Spleen (tissue), 11 donors: ENCODE measurements around the gene TAF7. TPM values are rescaled to one million over a fixed set of nuclear protein-coding genes. Genes with fewer than 3 reads are reported as not detected.

ENCODE experiments used
- DNase-seq: peaks from one replicate; pipeline ENCODE4 v3.0.0-alpha.2; 2020
- H3K27ac ChIP-seq, 8 donors: fragments of 200-600 bp; sonication (generic) in 7 of 8; 1 replicate in 4 of 8; 2 replicates in 4 of 8; pipeline versions ENCODE4 v1.5.0 to v1.8.0; 2016 to 2021; ENCODE audit warnings: inconsistent platforms in 4 of 8, mild to moderate bottlenecking in 4 of 8, moderate library complexity in 1 of 8
- H3K27me3 ChIP-seq, 7 donors: fragments of 200-600 bp; sonication (generic) in 6 of 7; replicated peaks in 1 of 7; 1 replicate in 4 of 7; 2 replicates in 3 of 7; pipeline versions ENCODE4 v1.5.0 to v1.8.0; 2016 to 2021; ENCODE audit warnings: inconsistent platforms in 3 of 7, mild to moderate bottlenecking in 1 of 7
- H3K36me3 ChIP-seq, 6 donors: fragments of 200-600 bp; sonication (generic) in 5 of 6; 1 replicate in 4 of 6; 2 replicates in 2 of 6; pipeline versions ENCODE4 v1.5.0 to v1.8.0; 2016 to 2021; ENCODE audit warnings: inconsistent platforms in 2 of 6
- H3K4me1 ChIP-seq, 6 donors: fragments of 200-600 bp; sonication (generic) in 5 of 6; 1 replicate in 3 of 6; 2 replicates in 3 of 6; pipeline versions ENCODE4 v1.5.0 to v1.8.0; 2016 to 2021; ENCODE audit warnings: inconsistent platforms in 3 of 6
- H3K4me3 ChIP-seq, 8 donors: fragments of 200-600 bp; sonication (generic) in 7 of 8; 1 replicate in 4 of 8; 2 replicates in 4 of 8; pipeline versions ENCODE4 v1.5.0 to v1.8.0; 2016 to 2021; ENCODE audit warnings: inconsistent platforms in 4 of 8, mild to moderate bottlenecking in 4 of 8, moderate library complexity in 2 of 8
- H3K9me3 ChIP-seq, 8 donors: fragments of 200-600 bp; sonication (generic) in 7 of 8; 1 replicate in 4 of 8; 2 replicates in 4 of 8; pipeline versions ENCODE4 v1.5.0 to v1.8.0; 2016 to 2021; ENCODE audit warnings: inconsistent platforms in 4 of 8
- POLR2A ChIP-seq, 3 donors: fragments of 450-650 bp; IDR thresholded peaks; one replicate each; pipeline ENCODE4 v1.5.1; 2017; ENCODE audit warnings: antibody characterized with exemption in 3 of 3, mild to moderate bottlenecking in 1 of 3
- POLR2AphosphoS5 ChIP-seq, 3 donors: sonication (generic); formaldehyde crosslinking; IDR thresholded peaks; one replicate each; pipeline ENCODE4 v1.5.1; 2017; ENCODE audit warnings: antibody characterized with exemption in 3 of 3
- WGBS, 5 donors: extraction: QIAGEN DNeasy Blood & Tissue Kit in 3 of 5; methylation state at CpG; one replicate each; pipeline versions ENCODE4 v1.1.5 to v1.1.7; 2013 to 2018; 5-methylcytosine and 5-hydroxymethylcytosine counted together
- intact Hi-C: fragments of 100-400 bp; cut with DNase I; formaldehyde crosslinking; loops from one replicate; pipeline ENCODE4 v1.15.0; 2023; ENCODE audit warnings: low total_unique reads
- polyA plus RNA-seq, 3 donors: library from polyadenylated mRNA; stranded (reverse); fragments of 200-250 nt; gene quantifications; one replicate each; pipeline ENCODE4 v1.2.1, GENCODE V29; 2013
- total RNA-seq, 7 donors: library from RNA; depleted of rRNA in 3 of 7; stranded (reverse); fragments of >200 nt in 3 of 7; fragmentation: NEBNext Ultra II Directional in 4 of 7; extraction: Animal tissue kit (Norgen Biotek cat#: 25700) in 4 of 7; gene quantifications; one replicate each; pipeline versions ENCODE4 v1.1.0 to v1.2.1, GENCODE V29; 2016 to 2021
- TF ChIP-seq, protein P1 (sequence below), 11 experiments: fragments of 200-600 bp in 7 of 11; fragments of 450-650 bp in 4 of 11; sonication (generic) in 4 of 11; IDR thresholded peaks in 8 of 11; conservative IDR thresholded peaks in 3 of 11; 1 replicate in 7 of 11; 2 replicates in 4 of 11; pipeline versions ENCODE4 v1.4.0 to v1.8.0; 2016 to 2021; ENCODE audit warnings: antibody characterized with exemption in 11 of 11, inconsistent platforms in 4 of 11, mild to moderate bottlenecking in 1 of 11
- donor health status: healthy with polysubstance abuse.
- donor health status: DM: no; HTN: no; CAD: no; lungs with moderate emphysema.
- donor health status: DM: no; HTN: no; CAD: no.
- donor health status: Bipolar disorder and iron deficiency.
- donor health status: healthy.
- donor health status: DM: no; HTN: no; CAD: no.
- donor health status: DM: yes; HTN: yes; CAD: no.

The TAF7 gene
- total and polyA plus RNA-seq, 10 donors: 67.6 to 112 (median 78.9) TPM

DNA sequence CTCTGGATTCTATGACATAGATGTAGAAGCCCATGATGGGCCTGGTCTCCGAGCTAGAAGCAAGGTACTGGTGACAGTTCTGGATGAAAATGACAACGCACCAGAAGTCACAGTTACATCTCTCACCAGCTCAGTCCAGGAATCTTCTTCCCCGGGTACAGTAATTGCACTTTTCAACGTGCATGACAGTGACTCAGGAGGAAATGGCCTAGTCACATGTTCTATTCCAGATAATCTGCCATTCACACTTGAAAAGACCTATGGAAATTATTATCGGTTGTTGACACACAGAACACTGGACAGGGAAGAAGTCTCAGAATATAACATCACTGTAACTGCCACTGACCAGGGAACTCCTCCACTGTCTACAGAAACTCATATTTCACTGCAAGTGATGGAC lies 35.5 kb upstream of the TAF7 start:
- no peaks in the 10 kb centered on the region for H3K4me1 ChIP-seq
- no peak overlapping the region for H3K4me3 ChIP-seq
- no peak for DNase-seq
- H3K27me3 ChIP-seq: peaks cover 0 to 92% (median 10%) of the 10 kb centered on the region in 7 donors
- H3K27ac ChIP-seq: no peak overlapping the region
- 65 to 74% (median 69%) methylated on average over 5 of the region's 5 CpGs for WGBS, 5 donors
- no peaks in the 10 kb centered on the region for H3K36me3 ChIP-seq
- peaks cover 0 to 100% (median 85%) of the 10 kb centered on the region in 8 donors for H3K9me3 ChIP-seq
- TF ChIP-seq POLR2A (IDR thresholded peaks at IDR 0.05) (no peak), POLR2AphosphoS5 (IDR thresholded peaks at IDR 0.05) (no peak)
- TF ChIP-seq, protein P1, sequence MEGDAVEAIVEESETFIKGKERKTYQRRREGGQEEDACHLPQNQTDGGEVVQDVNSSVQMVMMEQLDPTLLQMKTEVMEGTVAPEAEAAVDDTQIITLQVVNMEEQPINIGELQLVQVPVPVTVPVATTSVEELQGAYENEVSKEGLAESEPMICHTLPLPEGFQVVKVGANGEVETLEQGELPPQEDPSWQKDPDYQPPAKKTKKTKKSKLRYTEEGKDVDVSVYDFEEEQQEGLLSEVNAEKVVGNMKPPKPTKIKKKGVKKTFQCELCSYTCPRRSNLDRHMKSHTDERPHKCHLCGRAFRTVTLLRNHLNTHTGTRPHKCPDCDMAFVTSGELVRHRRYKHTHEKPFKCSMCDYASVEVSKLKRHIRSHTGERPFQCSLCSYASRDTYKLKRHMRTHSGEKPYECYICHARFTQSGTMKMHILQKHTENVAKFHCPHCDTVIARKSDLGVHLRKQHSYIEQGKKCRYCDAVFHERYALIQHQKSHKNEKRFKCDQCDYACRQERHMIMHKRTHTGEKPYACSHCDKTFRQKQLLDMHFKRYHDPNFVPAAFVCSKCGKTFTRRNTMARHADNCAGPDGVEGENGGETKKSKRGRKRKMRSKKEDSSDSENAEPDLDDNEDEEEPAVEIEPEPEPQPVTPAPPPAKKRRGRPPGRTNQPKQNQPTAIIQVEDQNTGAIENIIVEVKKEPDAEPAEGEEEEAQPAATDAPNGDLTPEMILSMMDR (IDR thresholded peaks at IDR 0.05 in 8 of 11, conservative IDR thresholded peaks at IDR 0.05 in 3 of 11): no peak
- intact Hi-C loops: no loop called here

DNA sequence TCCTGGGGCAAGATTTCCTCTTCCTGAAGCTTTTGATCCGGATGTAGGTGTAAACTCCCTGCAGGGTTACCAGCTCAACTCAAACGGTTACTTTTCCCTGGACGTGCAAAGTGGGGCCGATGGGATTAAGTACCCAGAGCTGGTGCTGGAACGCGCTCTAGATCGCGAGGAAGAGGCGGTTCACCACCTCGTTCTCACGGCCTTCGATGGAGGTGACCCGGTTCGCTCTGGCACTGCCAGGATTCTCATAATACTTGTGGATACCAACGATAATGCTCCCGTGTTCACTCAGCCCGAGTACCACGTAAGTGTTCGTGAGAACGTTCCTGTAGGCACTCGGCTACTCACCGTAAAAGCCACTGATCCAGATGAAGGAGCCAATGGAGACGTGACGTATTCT lies 35.1 kb upstream of the TAF7 start:
- TF ChIP-seq, protein P1 (IDR thresholded peaks at IDR 0.05 in 8 of 11, conservative IDR thresholded peaks at IDR 0.05 in 3 of 11): no peak
- no peak for TF ChIP-seq POLR2A (IDR thresholded peaks at IDR 0.05)
- TF ChIP-seq POLR2AphosphoS5 (IDR thresholded peaks at IDR 0.05): no peak
- Histone ChIP-seq H3K9me3 (peaks cover 0 to 100% (median 85%) of the 10 kb centered on the region in 8 donors), H3K4me3 (peak overlapping the region in 2 of 8 donors; percentile 22 to 54), H3K4me1 (no peaks in the 10 kb centered on the region), H3K36me3 (no peaks in the 10 kb centered on the region), H3K27ac (no peak overlapping the region), H3K27me3 (peaks cover 0 to 92% (median 14%) of the 10 kb centered on the region in 7 donors)
- WGBS, 5 donors: 50 to 62% (median 52%) methylated on average over 24 of the region's 24 CpGs
- DNase-seq: no peak
- intact Hi-C loops: no loop called here

DNA sequence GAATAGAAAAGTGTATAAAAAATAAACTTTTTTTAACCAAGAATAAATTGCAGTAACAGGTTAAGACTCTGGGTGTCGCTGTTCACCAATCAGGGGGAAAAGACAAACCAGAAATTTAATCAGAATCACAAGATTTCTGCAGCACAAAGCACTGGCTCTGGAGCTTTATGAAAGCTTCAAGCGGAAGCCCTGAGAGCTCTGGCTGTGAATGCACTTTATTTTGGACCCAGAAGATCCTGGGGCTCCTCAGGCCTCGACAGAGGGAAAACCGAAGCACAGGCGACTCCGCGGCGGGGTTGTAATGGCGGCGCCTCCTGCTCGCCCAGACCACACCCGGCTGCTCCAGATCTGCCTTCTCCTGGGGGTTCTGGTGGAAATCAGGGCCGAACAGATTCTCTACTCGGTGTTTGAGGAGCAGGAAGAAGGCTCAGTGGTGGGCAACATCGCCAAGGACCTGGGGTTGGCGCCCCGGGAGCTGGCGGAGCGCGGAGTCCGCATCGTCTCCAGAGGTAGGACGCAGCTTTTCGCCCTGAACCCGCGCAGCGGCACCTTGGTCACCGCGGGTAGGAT lies 34.4 kb upstream of the TAF7 start, which contains the start of gene PCDHGA4:
TSS of gene PCDHGA4 (plus strand) at position 122 of the 570 bp plus-strand sequence. CDS start at position 209, 87 bp downstream.
- H3K36me3 ChIP-seq: no peaks in the 10 kb centered on the region
- intact Hi-C loops: no loop called here
- WGBS, 5 donors: 17 to 28% (median 22%) methylated on average over 28 to 29 of the region's 29 CpGs
- no peak within 1 kb of the TSS for H3K27ac ChIP-seq
- H3K4me1 ChIP-seq: no peaks in the 10 kb centered on the region
- no peak for DNase-seq
- peak within 1 kb of the TSS in 3 of 8 donors; percentile 11 to 54 (median 22) for H3K4me3 ChIP-seq
- H3K27me3 ChIP-seq: peaks cover 0 to 92% (median 20%) of the 10 kb centered on the region in 7 donors
- peaks cover 0 to 100% (median 85%) of the 10 kb centered on the region in 8 donors for H3K9me3 ChIP-seq
- TF ChIP-seq POLR2AphosphoS5 (IDR thresholded peaks at IDR 0.05) (no peak), POLR2A (IDR thresholded peaks at IDR 0.05) (no peak)
- TF ChIP-seq, protein P1 (IDR thresholded peaks at IDR 0.05 in 8 of 11, conservative IDR thresholded peaks at IDR 0.05 in 3 of 11): peak in 4 of 11 experiments; percentile 21 to 25 (median 24)

DNA sequence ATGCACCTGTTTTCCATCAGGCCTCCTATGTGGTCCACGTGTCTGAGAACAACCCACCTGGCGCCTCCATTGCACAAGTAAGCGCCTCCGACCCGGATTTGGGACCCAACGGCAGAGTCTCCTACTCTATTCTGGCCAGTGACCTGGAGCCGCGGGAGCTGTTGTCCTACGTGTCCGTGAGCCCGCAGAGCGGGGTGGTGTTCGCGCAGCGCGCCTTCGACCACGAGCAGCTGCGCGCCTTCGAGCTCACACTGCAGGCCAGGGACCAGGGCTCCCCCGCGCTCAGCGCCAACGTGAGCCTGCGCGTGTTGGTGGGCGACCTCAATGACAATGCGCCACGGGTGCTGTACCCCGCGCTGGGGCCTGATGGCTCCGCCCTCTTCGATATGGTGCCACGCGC lies 31.0 kb upstream of the TAF7 start:
- peaks cover 0 to 99% (median 83%) of the 10 kb centered on the region in 8 donors for H3K9me3 ChIP-seq
- H3K4me3 ChIP-seq: no peak overlapping the region
- H3K36me3 ChIP-seq: no peaks in the 10 kb centered on the region
- 36 to 50% (median 45%) methylated on average over 12 to 34 of the region's 36 CpGs for WGBS, 5 donors
- H3K27me3 ChIP-seq: peaks cover 0 to 95% (median 23%) of the 10 kb centered on the region in 7 donors
- intact Hi-C loops: no loop called here
- DNase-seq: no peak
- no peak overlapping the region for H3K27ac ChIP-seq
- TF ChIP-seq, protein P1 (IDR thresholded peaks at IDR 0.05 in 8 of 11, conservative IDR thresholded peaks at IDR 0.05 in 3 of 11): no peak
- TF ChIP-seq POLR2A (IDR thresholded peaks at IDR 0.05) (no peak), POLR2AphosphoS5 (IDR thresholded peaks at IDR 0.05) (no peak)
- no peaks in the 10 kb centered on the region for H3K4me1 ChIP-seq
